Measurements from ENCODE around the gene SHROOM3.

Gene SHROOM3

GRCh38 chr4:76782837-76783236 is 347.8 kb downstream of the SHROOM3 start:
- TF ChIP-seq POLR2AphosphoS5 (IDR thresholded peaks at IDR 0.05; ENCODE audit: low read depth, low read length) (no peak), FOXP2 (optimal IDR thresholded peaks at IDR 0.05; ENCODE audit: borderline replicate concordance, extremely low read depth, extremely low read length, insufficient read depth) (no peak), REST (IDR thresholded peaks at IDR 0.05; ENCODE audit: insufficient read depth in 1 of 2, low read depth in 2 of 2, low read length in 2 of 2) (no peak), SIN3A (IDR thresholded peaks at IDR 0.05; ENCODE audit: borderline replicate concordance, insufficient read depth, low read length) (no peak), TAF1 (IDR thresholded peaks at IDR 0.05; ENCODE audit: borderline replicate concordance, insufficient read depth, low read length) (no peak)

GRCh38 chr4:76783836-76784235 is 348.8 kb downstream of the SHROOM3 start:
- TF ChIP-seq POLR2AphosphoS5 (IDR thresholded peaks at IDR 0.05; ENCODE audit: low read depth, low read length) (no peak), TAF1 (IDR thresholded peaks at IDR 0.05; ENCODE audit: borderline replicate concordance, insufficient read depth, low read length) (no peak), FOXP2 (optimal IDR thresholded peaks at IDR 0.05; ENCODE audit: borderline replicate concordance, extremely low read depth, extremely low read length, insufficient read depth) (no peak), REST (IDR thresholded peaks at IDR 0.05; ENCODE audit: insufficient read depth in 1 of 2, low read depth in 2 of 2, low read length in 2 of 2) (no peak), SIN3A (IDR thresholded peaks at IDR 0.05; ENCODE audit: borderline replicate concordance, insufficient read depth, low read length) (no peak)

- no peak for TF ChIP-seq POLR2AphosphoS5 (IDR thresholded peaks at IDR 0.05; ENCODE audit: low read depth, low read length)
- TF ChIP-seq REST (IDR thresholded peaks at IDR 0.05; ENCODE audit: insufficient read depth in 1 of 2, low read depth in 2 of 2, low read length in 2 of 2) = no peak
- TF ChIP-seq FOXP2 (optimal IDR thresholded peaks at IDR 0.05; ENCODE audit: borderline replicate concordance, extremely low read depth, extremely low read length, insufficient read depth) = no peak
- TF ChIP-seq SIN3A (IDR thresholded peaks at IDR 0.05; ENCODE audit: borderline replicate concordance, insufficient read depth, low read length) = no peak
- TF ChIP-seq TAF1 (IDR thresholded peaks at IDR 0.05; ENCODE audit: borderline replicate concordance, insufficient read depth, low read length) = no peak
Observed at GRCh38 chr4:76784237-76784636, 349.2 kb downstream of the SHROOM3 start.

GRCh38 chr4:76787898-76788297 is 352.9 kb downstream of the SHROOM3 start:
- TF ChIP-seq TAF1 (IDR thresholded peaks at IDR 0.05; ENCODE audit: borderline replicate concordance, insufficient read depth, low read length) (no peak), REST (IDR thresholded peaks at IDR 0.05; ENCODE audit: insufficient read depth in 1 of 2, low read depth in 2 of 2, low read length in 2 of 2) (no peak), SIN3A (IDR thresholded peaks at IDR 0.05; ENCODE audit: borderline replicate concordance, insufficient read depth, low read length) (no peak), POLR2AphosphoS5 (IDR thresholded peaks at IDR 0.05; ENCODE audit: low read depth, low read length) (no peak), FOXP2 (optimal IDR thresholded peaks at IDR 0.05; ENCODE audit: borderline replicate concordance, extremely low read depth, extremely low read length, insufficient read depth) (no peak)

- TF ChIP-seq POLR2AphosphoS5 (IDR thresholded peaks at IDR 0.05; ENCODE audit: low read depth, low read length) (no peak), REST (IDR thresholded peaks at IDR 0.05; ENCODE audit: insufficient read depth in 1 of 2, low read depth in 2 of 2, low read length in 2 of 2) (no peak), SIN3A (IDR thresholded peaks at IDR 0.05; ENCODE audit: borderline replicate concordance, insufficient read depth, low read length) (no peak)
Observed at GRCh38 chr4:76790377-76790776, 355.3 kb downstream of the SHROOM3 start.

All from PFSK-1 (cell line).